ENCODE data around the gene DMWD.

The DMWD gene

GRCh38 chr19:45745606-45746005 is 47.0 kb downstream of the DMWD start:
- no peak for DNase-seq (ENCODE audit: low spot score)

DNA sequence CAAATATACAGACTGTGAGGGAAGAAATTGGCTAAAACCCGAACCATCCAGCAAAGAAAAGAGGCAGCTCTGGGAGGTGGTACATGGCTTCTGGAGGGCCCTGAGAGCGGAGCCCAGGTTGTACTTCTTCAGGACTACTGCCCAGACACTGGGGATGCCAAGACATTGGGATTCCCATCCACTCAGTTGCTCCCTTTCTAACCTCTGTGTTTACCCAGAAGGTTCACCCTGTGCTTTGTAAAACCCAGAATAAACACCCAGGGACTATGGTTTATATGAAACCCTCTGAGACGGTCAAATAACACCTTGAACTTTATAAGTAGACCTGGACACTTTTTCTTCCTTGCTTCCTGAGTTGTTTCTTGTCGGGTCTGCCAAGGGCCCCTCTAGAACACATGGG is 49.7 kb downstream of the DMWD start:
- no peak for DNase-seq (ENCODE audit: low spot score)

DNA sequence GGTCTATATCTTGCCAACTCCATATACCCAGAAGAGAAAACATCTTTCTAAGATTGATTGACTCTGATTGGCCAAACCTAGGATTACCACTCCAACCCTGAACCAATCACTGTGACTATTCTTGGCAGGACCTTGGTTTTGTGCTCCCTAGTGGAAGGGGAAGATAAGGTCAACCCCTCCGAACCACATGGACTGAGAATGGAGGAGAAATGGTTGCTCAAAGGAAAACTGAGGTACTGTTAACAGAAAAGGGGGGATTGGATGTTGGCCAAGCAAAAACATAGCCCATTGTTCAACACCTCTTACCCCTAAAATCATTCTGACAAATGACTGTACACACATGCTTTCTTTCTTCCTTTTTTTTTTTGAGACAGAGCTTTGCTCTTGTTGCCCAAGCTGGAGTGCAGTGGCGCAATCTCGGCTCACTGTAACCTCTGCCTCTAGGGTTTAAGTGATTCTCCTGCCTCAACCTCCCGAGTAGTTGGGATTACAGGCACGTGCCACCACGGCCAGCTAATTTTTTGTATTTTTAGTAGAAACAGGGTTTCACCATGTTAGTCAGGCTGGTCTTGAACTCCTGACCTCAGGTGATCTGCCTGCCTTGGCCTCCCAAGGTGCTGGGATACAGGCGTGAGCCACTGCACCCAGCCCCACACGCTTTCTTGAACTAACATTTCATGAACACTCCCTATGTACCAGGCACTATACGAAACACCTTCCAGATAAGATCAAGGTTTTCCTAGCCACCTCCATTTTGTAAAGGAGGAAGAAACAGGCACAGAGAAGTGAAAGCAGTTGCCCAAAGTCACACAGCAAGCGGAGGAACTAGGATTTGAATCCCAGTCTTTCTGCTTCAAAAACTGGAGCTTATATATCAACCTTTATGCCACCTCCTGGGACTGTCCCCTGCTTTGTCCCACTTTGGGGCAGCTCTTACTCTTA is 52.9 kb downstream of the DMWD start:
- no peak for DNase-seq (ENCODE audit: low spot score)

DNA sequence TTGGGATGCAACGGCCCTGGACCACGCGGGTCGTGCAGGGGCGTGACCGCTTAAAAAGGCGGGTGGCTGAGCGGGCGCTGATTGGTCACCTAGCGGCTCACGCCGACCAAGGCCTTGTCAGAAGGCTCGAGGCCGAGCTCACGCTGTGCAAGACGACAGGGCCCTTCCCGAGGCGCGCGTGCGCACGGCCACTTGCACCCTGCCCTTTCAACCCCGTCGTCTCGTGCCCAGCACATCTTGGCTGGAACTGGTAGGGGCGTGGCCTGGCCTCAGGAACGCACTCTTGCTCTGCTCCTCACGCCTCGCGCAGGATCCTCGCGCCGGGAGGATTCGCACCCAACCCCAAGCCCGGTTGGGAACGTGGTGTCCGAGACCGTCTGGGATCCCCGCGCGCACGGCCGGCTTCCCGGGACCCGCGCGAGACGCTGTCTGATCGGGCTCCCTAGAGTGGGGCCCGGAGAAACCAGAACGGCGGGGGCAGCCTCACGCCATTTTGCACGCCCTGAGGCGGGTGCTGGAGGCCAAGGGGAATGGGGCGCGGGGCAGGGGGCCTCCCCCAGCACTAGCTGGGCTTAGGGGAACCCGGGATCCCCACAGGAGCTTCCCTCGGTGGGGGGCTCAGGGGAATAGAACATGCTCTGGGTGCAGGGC is 59.4 kb downstream of the DMWD start, which contains the start of gene MEIOSIN:
MEIOSIN (plus strand) TSS at position 280 of the 651 bp plus-strand sequence. CDS start 1,938 bp downstream, outside the sequence.
- no peak for DNase-seq (ENCODE audit: low spot score)
